Astrocyte of the cerebellum (primary cell): Measurements from ENCODE around the gene AIFM3.

Experiments used
- DNase-seq: peaks from one replicate; pipeline ENCODE4 v3.0.0-alpha.2; 2011; ENCODE audit warnings: low read depth
- H3K4me3 ChIP-seq: 2 replicates; pipeline ENCODE4 v1.5.1; 2011; ENCODE audit warnings: mild to moderate bottlenecking, low read depth, low read length, moderate library complexity
- CTCF ChIP-seq: IDR thresholded peaks from 2 replicates; pipeline ENCODE4 v1.5.1; 2012; ENCODE audit warnings: low read length, low read depth, moderate library complexity, mild to moderate bottlenecking; ENCODE audit errors: missing control alignments
- in situ Hi-C: cut with HindIII; loops from 2 replicates; pipeline ENCODE4 v1.10.0; 2017; ENCODE audit warnings: low sequenced_read_pairs

Gene AIFM3

DNA sequence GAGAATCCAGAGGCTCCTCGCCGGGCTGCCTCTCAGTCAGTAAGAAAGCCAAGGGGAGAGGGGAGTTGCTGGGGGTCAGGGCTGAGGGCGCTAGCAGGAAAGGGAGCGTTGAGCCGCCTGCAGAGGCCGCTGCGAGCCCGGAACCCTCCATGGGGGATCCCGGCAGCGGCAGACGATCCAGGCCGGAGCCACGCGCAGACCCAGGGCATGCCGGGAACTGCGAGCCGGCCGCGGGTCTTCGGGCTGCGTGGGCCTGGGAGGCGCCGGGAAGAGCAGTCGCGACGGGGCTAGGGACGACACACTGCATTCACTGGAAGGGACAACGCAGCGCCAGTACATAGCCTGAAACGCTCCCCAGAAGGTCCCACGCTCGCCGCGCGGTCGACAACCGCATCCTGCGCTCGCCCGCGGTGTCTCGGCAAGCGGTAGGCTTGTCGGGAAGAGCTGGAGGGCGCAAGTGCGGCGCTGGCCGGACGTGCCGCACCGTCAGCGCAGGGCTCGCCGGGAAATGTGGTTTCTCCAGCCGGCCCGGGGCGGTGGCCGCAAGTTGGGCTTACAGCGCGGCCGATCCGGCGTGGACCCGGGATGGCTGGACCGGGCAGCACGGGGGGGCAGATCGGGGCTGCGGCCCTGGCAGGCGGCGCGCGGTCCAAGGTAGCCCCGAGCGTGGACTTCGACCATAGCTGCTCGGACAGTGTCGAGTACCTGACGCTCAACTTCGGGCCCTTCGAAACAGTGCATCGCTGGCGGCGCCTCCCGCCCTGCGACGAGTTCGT lies 14.9 kb downstream of the AIFM3 start, which contains the start of gene LZTR1:
LZTR1 (plus strand) TSS at position 511 of the 776 bp plus-strand sequence; CDS start at position 586, 75 bp downstream.
- in situ Hi-C loops, result loop anchor here (10.0 kb wide), 1 partner anchor 97 kb away; no protein-coding TSS in a partner anchor
- H3K4me3 ChIP-seq, result peak within 1 kb of the TSS; percentile 90
- TF ChIP-seq CTCF, result peak; percentile 68
- peak; percentile 55 for DNase-seq

GRCh38 chr22:20982563-20982882 lies 15.5 kb downstream of the AIFM3 start:
- H3K4me3 ChIP-seq, result peak overlapping the region; percentile 90
- DNase-seq, result no peak
- in situ Hi-C loops, result loop anchor here (10.0 kb wide), 1 partner anchor 98 kb away; no protein-coding TSS in a partner anchor
- TF ChIP-seq CTCF, result no peak

DNA sequence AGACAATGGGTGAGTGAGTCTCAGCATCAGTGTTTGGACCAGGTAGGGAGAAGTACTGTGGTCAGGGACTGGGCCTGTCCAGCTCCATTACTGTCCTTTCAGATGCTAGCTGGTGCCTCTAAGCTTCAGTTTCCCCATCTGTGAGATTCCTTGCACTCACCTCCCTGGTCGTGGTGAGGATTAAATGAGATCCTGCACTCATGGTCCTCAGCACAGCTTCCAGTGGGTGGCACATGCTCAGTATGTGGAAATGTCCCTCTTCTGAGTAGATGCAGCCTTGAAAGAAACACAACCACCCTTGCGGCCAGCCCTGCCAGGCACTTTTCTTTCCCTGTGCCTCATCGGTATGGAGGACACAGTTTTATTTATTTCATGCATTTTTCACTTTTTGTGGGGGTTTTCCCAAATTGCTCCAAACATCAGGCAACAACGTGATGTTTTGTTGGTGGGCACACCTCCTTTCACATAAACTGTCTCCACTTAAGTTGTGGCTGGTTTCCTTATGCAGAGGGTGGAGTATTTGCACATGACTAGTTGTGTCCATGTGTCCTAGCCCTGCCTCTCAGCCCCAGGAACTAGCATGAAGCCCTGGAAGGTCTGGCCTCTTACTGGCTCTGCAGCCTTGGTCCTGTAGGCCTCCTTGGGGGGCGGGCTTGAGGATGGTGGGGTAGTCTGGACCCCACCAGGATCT lies 16.2 kb downstream of the AIFM3 start:
- TF ChIP-seq CTCF, result no peak
- no peak for DNase-seq
- in situ Hi-C loops, result loop anchor here (10.0 kb wide), 1 partner anchor 98 kb away; no protein-coding TSS in a partner anchor
- H3K4me3 ChIP-seq, result peak overlapping the region; percentile 90

DNA sequence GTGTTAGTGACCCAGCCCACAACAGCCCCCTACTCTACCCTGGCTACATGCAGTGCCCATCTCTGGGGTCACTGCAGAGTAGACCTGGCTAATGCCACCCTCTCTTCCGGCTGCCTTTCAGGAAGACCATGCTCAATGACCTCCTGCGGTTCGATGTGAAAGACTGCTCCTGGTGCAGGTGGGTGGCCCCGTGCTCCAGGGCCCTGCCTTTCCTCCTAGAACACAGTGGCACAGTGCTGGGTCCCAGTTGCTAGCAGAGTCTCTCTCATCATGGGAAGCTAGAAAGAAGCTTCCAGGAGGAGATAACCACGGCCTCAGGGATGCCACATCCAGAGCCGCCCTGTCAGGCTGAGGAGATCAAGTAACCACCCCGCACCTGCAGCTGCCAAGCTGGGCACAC lies 18.7 kb downstream of the AIFM3 start:
- DNase-seq, result no peak
- no peak for TF ChIP-seq CTCF
- in situ Hi-C loops, result loop anchor here (10.0 kb wide), 1 partner anchor 101 kb away; no protein-coding TSS in a partner anchor
- H3K4me3 ChIP-seq, result no peak overlapping the region

DNA sequence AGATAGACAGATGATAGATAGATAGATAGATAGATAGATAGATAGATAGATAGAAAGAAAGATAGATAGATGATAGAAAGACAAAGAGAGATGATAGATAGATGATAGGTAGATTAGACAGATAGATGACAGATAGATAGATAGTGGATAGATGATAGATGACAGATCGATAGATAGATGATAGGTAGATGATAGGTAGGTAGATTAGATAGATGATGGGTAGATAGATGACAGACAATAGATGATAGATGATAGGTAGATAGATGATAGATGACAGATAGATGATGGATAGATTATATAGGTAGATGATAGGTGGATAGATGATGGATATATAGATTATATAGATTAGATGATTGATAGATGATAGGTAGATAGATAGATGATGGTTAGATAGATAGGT lies 19.3 kb downstream of the AIFM3 start:
- DNase-seq, result no peak
- H3K4me3 ChIP-seq, result no peak overlapping the region
- TF ChIP-seq CTCF, result no peak
- in situ Hi-C loops, result loop anchor here (10.0 kb wide), 1 partner anchor 102 kb away; no protein-coding TSS in a partner anchor

GRCh38 chr22:20987375-20987774 lies 20.3 kb downstream of the AIFM3 start:
- no peak for TF ChIP-seq CTCF
- no peak for DNase-seq
- in situ Hi-C loops, result loop anchor here (10.0 kb wide), 1 partner anchor 103 kb away; no protein-coding TSS in a partner anchor

More at GRCh38 chr22:20987375-20987774, 20.3 kb downstream of the AIFM3 start:
- H3K4me3 ChIP-seq, result no peak overlapping the region
